ENCODE data around the gene CUL3.
A peak's percentile ranks its signal among the peaks of the same experiment; 100 is the strongest.

The CUL3 gene

DNA sequence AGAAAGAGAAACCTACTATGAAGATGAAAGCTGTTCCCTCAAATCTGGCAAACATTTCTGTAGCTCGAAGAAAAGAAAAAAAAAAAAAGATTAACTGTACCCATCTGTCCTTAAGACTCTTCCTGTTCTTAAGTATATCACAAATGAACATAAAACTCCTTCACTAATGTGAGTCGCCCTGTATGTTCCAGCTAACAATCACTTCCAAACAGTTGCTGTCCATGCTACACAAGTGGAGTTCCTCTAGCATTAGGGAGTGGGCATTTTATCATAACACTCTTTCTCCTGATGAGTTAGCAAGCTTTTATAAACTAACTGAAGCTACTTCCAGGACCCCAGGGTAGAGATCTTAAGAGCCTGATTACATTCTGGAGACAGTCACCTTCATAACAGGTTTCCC, 5.8 kb downstream of the CUL3 start:
- no peak for DNase-seq

DNA sequence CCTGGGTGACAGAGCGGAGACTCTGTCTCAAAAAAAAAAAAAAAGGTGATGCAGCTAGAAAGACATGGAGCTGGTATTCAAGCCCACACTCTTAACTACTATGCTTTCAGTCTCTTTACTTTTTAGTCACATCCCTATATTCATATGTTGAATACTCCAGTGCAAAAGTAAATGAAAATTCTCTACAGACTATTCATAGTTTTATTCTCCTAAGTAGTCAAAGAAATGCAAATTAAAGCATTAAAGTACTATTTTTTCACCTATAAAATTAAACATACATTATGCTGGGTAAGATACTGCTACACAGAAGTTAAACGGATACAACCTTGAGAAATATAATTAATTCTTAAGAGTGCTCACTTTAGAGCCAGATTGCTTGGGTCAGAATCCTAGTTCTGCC, 7.6 kb downstream of the CUL3 start:
- no peak for DNase-seq

DNA sequence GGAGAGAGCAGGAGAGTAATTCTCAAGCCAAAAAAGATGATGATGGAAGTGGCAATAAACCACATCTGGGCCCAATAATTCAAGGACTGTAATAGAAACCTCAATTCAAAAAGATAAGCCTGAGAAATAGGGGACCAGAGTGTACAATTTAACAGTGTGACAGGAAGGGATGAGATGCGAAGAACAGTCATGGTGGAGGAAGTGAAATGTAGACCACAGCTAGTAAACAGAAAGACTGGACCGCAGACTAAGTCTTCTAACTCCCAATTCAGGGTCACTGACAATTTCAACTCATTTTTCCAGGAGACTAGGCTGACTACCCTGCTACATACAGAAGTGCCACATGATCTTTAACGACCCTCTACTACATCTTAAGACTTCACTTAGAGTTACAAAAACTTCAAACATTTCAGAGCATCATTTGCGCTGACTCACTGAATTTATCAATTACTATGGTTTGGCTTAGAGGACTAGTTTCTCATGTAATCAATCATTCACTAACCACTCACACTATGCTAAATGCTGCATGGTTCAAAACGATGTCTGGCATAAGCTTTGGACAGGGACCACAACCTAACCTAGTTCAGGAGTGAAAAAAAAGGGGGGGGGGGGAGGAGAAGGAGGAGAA, 9.0 kb downstream of the CUL3 start:
- DNase-seq: peak; percentile 16

DNA sequence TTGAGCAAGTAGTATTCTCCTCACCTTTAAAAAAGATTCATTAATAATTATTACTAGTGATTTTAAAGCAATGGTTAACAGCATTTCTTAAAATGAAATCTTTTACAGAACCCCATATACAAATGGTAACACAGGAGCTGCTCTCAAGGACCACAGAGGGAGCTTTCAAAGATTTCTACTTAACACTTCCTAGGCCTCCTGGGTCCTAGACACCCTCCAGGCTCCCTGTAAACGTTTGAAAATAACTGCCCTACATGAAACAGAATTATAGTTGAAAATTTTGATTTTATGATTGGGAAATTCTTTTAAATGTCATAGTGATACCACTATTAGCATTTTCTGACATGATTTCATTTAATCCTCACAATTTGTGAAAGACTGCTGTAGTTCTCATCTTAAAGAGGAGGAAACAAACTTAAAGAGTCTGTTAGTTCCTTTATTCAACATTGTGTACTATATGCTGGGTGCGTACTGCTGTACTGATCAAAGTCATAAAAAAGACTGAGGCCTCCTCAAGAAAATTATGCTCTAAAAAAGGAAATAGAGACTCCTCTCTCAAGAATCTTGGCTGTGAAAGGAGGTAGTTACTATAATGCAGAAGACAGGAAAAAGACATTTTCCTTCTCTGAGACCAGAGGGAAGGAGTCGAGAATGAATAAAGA, 10.6 kb downstream of the CUL3 start:
- no peak for DNase-seq

DNA sequence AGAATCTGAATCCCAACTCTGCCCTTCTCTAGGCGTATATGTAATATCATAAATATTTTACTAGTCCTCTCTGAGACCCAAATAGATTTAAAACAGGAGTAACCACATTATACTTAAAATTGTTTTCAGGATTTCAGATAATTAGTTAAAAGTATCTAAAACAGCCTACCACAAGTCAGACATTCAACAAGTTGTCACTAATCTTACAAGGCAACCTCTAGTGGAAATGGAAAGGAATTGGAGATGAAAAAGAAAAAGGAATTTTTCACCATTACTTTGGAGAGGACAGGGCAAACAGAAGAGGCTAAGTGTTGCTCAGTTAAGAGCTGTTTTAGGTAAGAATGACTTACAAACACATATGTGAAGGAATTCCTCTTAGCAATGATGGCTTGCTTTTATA, 11.4 kb downstream of the CUL3 start:
- DNase-seq: no peak

DNA sequence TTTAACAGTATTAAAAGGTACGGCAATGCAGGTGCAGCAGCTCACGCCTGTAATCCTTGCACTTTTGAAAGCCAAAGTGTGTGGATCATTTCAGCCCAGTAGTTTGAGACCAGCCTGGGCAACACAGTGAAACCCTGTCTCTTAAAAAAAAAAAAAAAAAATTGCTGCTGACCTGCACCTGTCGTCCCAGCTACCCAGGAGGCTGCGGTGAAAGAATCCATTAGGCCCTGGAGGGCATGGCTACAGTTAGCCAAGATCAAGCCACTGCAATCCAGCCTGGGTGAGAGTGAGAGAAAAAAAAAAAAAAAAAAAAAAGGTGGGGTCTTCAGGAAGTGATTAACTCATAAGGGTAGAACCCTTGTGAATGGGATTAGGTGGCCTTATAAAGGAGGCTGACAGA, 12.8 kb downstream of the CUL3 start:
- no peak for DNase-seq

DNA sequence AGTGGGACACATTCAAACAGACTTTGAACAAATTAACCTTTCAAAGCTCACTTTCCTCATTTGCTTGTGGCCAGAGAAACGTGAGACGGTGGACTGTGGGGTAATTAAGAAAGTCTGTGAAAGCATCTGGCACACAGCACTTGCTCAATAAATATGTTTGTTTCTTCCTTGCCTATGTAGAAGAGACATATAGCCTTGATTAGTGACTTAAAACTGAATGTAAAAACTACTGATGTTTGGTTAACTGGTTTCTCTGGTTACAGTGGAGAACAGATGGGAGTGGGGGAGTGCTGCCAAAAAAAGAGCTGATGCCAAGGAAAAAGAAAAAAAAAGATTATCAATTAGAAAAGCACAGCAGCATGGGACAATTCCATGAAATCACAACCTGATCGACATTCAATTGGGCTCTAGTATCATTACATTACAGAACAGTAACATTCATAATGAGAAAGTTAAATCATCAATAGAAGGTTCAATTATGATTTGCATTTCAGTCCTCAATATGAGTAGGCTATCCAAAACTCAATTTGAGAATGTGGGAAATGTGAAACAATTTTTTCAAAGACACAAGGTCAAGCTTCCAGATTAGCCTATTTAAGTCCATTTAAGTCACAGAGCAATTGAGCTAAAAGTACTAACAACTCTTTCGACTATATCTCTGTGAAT, 14.7 kb downstream of the CUL3 start:
- no peak for DNase-seq

DNA sequence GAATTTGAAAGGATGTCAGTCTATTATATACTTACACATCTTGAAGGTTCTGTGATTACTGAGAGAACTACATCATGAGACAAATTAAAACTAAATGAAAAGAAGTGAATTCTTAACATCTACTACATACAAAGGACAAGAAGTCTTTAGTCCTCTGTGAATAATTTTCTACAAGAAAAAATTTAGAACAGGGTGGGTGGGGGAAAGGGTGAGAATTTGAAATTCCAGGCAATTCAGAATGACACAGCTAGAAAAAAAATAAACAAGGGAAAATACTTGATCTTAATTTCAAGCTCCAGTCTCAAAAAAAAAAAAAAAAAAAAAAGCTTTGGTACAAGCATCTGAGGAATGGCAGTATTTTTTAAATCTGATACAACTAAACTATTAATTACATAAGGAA, 15.5 kb downstream of the CUL3 start:
- no peak for DNase-seq

DNA sequence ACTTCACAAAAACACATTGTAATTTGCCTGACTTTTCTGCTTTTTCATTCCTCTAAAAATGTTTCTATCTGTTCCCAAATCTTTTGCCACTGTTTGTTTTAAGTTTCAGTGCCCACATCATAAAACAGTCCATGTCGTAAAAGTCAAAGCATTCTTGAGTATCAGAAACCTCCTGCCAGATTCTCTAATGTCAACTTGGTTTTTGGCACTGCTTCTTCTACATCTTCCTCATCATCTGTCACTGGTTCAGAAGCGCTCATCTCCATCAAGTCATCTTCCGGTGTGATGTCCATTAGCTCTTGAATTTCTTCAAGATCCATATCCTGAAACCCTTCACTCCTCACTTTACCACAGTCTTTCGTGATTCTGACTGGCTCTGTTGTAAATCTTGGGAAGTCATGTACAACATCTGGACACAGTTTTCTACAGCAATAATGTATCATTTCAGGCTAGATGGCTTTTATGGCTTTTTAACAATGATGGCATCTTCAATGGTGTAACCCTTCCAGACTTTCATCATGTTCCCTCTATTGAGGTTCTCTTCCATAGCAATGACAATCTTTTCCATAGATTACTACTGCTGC, 19.6 kb downstream of the CUL3 start:
- no peak for DNase-seq

DNA sequence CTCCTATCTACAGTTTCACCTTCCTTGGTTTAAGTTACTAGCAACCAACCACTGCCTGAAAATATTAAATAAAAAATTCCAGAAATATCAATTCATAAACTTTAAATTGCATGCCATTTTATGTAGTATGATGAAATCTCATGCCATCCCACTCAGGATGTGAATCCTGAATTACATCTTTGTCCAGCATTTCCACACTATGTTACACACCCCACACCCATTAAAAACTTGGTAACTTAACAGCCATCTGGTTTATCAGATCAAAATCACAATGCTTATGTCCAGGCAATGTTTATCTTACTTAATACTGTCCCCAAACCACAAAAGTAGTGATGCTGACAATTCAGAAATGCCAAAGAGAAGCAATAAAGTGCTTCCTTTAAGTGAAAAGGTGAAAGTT, 21.6 kb downstream of the CUL3 start:
- DNase-seq: no peak

DNA sequence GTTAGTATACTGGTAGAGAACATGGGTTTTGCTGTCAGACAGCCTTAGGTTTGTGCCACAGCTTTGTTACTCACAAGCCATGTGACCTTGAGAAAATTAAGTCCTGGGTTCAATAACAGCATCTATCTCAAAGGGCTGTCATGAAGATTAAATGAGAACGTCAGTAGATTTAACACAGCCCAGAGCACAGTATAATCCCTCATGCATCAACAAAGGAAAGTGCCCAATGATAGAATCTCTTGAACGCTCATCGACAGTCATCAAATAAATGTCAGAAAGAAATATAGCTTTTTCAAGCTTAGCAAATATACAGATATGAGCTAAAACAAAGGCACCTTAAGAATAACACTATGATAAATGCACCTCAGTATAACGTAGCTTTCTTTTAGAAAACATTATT, 22.3 kb downstream of the CUL3 start:
- no peak for DNase-seq

DNA sequence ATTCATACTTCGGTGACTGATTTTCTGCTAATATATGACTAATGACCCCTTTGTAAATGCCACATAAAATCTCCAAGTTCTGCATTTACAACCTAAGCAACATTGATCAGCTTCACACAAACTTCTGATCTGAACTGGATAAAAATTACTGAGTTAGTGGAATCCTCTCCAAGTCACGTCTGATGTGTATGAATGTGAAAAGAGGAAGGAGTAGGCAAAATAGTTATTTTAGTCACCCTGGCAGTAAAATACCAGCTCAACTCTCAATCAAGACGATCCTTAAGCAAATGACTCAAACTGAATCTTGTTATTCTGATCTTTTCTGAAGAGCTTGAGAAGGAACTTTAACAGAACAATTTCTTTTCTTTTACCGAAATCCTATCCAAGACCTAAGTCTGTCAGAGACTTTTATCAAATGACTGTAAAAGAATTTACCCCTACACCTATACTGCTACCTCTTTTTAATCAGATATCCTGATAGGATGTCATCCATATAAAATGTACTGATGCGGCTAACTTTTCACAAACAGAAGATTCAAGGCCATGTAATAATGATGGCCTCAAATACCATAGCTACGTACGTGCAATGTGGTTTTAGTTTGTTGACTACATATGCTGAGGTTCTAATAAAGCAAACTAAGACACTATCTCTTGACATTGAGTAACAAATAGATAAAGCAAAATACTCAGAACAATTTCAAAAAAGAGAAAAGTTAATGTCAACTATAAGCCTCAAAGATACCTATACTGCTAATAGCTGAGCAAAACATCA, 23.7 kb downstream of the CUL3 start:
- DNase-seq: no peak

DNA sequence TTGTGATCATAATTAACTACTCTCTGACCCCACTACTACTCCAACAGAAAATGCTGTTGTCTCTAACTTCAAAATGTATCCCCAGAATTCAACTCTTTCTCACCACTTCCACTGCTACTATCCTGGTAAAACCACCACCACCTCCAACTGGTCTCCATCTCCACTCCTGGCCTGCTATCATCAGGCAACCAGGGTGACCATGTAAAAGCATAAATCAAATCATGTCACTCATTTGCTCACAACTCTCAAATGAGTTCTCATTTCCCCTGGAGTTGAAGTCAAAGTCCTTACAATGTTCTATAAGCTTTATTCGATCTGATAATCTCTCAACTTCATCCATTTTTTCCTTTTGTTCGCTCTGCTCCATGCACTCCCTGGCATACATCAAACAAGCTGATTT, 24.6 kb downstream of the CUL3 start:
- DNase-seq: no peak

DNA sequence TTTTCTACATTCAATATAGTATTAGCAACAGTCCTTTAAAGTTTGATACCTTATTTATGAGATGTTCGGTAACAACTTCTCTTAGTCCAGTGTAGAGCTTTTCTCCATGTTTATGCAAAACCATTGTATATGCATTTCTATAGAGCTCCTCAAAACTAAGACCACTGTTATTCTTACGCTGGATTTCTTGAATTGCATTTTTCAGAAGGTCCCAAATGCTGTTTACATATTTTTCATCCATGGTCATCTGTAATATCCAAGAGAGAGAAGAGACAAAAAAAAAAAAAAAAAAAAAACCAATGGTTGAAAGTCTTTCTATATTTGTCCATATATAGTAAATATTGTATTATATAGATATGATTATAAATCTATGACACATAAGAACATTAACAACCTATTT, 27.6 kb downstream of the CUL3 start:
- no peak for DNase-seq

DNA sequence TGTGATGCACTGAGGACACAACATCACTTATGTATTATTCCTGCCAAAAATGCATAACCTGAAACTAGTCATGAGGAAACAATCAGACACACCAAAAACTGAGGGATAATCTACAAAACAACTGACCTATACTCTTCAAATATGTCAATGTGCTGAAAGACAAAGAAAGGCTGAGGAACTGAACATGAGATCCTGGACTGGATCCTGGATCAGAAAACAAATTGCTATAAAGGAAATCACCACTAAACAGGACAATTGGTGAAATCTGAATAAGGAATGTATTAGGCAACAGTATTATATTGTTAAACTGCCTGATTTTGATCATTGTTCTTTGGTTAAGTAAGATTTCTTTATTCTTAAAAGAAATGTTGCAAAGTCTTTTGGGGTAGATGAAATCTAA, 28.8 kb downstream of the CUL3 start:
- DNase-seq: no peak

DNA sequence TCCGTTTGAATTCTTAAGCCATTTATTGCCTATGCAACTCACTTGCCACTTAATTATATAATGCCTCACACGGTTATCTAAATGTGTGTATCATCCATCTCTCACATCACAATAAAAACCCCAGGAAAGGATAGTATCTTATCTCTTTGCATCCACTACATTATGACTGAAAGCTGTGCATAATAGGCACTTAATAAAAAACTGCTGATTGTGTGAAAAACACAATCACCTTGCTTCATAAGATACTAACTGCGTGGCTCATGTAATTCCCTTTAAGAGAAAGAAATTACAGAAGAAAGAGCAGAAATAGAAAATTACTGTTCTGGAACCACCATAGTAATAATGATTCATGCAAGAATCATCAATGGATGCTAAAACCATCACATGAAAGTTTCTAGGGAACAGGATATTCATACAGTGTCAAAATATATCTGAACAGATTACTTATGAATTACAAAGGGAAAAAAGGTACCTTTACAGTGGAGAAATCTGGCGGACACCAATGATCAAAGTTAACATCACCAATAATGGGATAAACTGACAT, 29.3 kb downstream of the CUL3 start:
- no peak for DNase-seq

DNA sequence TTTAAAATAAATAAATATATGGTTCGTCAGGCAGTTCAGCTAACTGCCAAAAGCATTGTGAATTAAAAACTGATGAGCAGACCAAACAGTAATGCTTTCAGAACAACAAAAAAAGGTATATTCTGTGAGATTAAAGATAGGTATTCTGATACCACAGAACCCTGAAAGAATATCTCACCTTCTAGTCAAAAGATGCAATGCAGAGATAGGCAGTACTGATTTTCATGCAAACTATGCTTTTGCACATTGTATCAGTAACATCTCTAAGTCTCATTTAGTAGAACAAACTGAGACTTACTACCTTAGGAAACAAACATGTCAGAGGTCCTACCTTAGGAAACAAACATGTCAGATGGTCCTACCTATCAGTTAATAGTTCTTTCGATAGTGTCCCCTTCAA, 32.4 kb downstream of the CUL3 start:
- no peak for DNase-seq

DNA sequence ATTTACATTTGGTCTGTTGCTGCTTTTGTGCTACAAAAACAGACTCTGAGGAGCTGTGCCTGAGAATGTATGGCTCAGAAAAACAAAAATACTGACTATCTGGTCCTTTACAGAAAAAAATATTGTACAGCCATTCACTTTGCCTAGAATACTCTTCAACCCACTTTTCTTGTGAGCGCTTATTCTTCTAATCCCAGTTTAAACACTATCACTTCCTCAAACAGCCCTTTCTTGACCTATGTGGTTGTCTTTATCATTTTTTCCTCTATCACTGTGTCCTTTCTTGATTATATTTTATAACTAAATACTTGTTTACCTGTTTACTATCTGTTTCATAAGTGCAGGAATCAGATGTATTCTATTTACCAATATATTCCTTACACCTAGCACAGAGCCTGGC, 33.5 kb downstream of the CUL3 start:
- DNase-seq: no peak

DNA sequence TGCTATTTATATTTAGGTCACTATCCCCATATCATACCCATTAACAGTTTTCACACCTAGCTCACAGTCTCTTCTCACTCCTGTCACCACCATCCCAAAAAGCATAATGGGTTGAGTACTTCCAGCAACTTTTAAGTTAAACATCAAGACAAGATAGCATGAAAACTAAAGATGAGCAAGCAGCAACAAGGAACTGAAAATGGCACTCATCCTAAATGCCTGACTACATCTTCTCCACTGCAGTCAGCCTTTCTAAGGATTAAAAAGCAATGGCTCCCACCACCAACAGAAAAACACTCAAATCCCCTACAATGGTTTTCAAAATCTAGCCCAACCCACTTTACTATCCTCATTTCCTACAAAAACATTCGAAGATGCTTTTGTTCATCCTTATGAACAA, 38.2 kb downstream of the CUL3 start:
- DNase-seq: no peak

DNA sequence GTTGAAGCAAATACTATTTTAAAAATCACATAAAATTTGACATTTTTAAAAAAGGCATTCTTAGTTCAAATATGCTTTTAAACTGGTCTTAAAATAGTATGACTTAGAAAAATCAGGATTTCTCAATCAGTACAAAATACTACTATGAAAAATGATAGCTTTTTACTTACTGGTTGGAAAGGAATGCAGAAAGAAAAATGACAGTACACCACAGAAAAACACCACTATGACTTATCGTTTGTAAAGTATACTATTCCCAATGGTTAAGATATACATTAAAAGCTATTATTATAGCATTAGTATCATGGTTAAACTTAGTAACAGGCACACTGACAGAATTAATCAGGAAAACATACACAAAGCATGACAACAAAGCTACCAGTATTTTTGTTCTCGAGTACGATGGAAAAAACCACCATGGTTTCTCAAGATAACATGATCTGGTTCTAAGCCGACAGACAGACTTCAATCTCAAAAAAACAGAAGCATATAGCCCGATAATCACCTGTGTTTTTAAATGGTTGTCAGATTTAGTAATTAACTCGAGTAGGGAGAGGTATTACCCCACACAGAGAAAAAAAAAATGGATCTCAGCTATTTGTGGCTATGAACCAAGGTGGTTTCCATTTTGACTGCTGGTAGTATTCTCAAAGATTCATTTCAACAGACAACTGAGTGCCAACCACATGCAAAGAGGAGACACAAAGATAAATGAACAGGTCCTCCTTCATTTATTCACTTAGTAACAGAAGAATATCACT, 39.1 kb downstream of the CUL3 start:
- no peak for DNase-seq

DNA sequence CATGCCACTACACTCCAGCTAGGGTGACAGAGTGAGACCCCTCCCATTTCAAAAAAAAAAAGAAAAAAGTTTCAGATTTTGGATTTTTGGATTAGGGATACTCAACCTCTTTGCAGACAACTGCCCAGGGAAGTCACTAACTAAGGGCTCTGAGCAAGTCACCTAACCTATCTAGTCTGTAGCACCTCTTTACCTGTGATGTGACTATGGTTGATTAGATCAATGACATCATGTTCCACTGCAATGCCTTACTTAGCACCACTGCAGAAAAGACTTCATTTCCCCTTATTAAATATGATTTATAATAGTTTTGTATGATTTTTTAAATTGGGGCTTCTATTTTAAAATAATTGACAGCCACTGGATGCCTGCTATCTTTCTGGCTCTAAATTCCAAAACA, 41.2 kb downstream of the CUL3 start:
- no peak for DNase-seq

DNA sequence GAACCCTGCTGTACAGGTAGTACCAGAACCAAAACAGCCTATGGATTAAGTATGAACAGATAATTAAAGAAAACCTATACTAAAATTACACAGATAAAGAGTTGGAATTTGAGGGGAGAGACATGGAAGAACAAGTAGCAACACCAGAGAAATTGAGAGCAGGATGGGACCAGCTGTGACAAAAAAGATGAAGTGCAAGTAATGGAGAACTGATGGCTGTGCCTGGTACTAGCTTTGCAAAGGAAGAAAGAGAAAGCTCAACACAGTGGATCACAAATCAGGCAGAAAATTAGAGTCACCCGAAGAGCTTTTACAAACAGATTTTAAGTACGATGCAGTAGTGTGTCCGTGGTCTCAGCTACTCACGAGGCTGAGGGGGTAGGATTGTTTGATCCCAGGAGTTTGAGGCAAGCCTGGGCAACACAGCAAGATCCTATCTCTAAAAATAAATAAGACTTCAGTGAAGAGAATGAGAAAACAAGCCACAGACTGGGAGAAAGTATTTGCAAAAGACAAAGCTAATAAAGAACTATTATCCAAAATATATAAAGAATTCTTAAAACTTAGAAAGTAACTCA, 46.5 kb downstream of the CUL3 start:
- DNase-seq: no peak

All from CD4-positive, alpha-beta T cell treated with Interleukin-12 subunit alpha and Interleukin-12 subunit beta, for 1 hour (primary cell).